HG03575 (cell line): ENCODE results near the gene NIT2.

ENCODE experiments used
- ATAC-seq: cut with Tn5 transposase; IDR thresholded peaks from one replicate; pipeline ENCODE4 v1.9.1; 2021; ENCODE audit not compliant: unreplicated experiment, insufficient number of reproducible peaks, low FRiP score; ENCODE audit errors: extremely low read depth

NIT2 gene

GRCh38 chr3:100384733-100385525 is 50.4 kb downstream of the NIT2 start:
- no peak for ATAC-seq

GRCh38 chr3:100386437-100387074 is 52.0 kb downstream of the NIT2 start:
- no peak for ATAC-seq

DNA sequence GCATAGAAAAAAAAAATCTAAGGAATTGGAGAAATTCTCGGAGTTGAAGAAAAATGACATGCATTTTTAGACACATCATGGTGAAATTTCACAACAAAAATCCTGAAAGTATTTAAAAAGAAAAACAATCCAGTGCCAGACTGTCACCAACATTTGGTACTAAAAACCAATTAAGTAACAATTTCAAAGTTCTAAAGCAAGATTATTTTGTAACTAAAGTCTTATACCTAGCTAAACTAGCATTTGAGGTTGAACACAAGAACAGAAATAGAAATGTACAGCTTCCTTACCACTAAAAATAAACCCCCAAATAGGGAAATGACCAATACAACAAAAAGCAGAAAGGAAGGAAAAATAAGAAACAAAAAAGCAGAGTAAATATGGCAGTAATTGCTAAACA is 54.5 kb downstream of the NIT2 start:
- no peak for ATAC-seq

DNA sequence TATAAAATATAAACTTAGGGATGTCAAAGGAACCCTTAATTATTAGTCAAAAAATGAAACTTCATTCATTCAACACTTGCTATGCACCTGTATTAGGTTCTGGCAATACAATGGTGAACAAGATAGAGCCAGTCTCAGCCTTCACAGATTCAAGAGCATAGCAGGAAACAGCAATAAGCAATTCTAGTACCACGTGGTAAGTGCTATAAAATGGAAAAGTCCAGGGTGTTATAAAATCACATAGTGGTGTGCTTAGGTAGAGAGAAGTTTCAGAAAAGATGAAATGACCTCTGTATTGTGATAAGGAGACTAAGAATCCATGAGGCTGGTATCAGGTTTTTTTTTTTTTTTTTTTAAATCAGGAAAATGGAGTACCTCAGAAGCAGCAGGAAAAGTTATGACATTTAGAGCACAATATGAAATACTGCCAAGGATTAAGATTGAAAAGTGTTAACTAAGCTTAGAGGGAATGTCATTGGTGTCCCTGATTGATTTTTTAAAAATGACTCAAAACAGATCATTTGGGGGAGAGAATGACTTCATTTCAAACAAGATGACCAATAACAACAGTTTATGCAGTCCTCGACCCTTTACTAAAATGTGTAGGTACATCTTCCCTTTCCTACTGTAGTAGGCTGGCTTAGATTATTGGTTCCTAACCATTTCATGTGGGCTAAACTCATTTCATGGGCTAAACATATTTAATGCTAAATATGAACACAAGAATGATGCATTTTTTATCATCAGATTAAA is 61.3 kb downstream of the NIT2 start:
- no peak for ATAC-seq

DNA sequence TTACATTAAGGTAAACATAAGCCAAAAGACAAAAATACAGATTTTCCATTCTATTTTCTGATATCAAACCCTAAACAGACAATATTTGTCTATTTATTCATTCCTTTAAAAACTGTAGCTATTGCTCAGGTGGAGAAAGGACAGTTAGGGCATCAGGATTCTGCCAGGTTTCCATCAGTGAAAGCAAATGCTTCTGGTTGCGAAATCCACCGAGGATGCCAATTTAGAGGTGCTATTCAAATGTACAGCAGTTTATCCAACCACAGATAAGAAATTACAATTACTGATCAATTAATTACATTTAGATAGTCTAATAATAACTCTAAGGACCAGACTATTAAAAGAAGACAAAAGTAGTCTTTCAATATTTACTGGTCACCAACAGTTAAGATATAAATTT is 62.4 kb downstream of the NIT2 start:
- ATAC-seq = no peak

DNA sequence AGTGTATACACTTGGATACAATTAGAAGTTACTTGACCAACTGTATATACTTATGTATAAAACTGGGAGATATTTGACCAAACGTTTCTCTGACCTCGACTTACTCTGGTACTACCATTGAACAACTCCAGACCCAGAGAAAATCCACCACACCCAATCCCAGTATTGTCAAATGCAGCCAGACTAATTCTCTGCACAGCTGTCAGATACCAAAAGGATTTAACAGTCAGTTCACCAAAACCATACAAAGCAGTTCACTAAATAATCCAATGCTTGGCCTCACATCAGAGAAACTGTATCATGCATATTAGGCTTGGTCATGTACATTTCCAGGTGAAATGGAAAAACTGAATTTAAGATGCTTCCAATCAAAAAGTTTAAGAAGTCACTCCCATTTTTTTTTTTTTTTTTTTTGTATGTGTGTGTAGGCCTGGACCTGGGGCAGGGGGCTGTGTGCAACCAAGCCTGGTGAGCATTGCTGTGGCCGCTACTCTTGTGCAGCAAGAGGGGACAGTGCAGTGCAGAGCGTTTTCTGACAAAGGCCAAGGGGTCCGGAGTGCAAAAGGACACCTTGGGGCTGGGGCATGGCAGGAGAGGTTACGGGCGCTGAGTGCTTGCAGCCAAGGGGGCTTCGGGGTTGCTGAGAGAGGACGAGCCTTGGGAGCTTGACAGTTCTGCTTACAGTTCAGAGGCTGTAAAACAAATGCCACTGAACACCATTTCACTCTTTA is 64.9 kb downstream of the NIT2 start:
- ATAC-seq = no peak

DNA sequence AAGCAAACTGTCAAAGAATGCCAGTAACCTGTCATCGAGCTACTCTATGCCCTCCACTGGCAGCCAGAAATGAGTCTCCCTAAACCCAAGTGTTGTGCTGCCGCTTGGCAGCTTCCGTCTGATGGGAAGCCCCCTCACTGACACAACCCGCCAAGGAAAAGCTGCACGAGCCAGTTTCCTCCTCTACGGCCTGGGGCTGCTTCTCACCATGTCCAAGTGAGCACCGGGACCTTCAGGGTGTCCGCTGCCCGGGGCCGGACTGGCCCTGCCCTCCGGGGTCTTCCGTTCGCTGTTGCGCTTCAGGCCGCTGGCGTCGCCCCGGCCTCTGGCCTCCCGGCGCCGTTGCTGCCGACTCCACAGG is 65.8 kb downstream of the NIT2 start:
- no peak for ATAC-seq

- ATAC-seq = peak; percentile 66
These were observed 66.5 kb downstream of the NIT2 start, which contains the start of the genes LNP1 and TOMM70 for GRCh38 chr3:100400780-100401673. Gene LNP1, plus strand, starts transcription at chr3:100401539. Its CDS starts 28,191 bp downstream, at chr3:100429730. Gene TOMM70, minus strand, starts transcription at chr3:100401089. Its CDS starts 140 bp downstream, at chr3:100400949.

DNA sequence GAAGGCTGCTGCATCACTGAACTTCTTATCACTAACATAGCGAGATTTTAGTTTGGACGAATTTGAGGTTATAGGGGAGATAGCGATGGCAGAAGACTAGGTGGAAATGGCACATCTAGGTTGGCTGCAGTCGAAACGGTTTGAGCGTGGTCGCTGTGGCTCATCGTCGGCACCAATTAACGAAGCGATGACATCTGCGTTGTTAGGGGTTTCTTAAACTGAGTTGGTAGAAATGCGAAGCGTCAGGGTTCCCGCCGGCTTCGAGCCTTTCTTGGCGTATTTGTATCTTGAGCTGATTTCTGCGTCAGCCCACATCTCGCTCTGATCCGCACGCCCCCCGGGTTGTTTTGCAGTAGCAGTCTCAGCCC is 67.1 kb downstream of the NIT2 start:
- peak; percentile 14 for ATAC-seq

GRCh38 chr3:100402256-100402655 is 67.7 kb downstream of the NIT2 start:
- ATAC-seq = no peak

GRCh38 chr3:100402891-100403290 is 68.3 kb downstream of the NIT2 start:
- ATAC-seq = no peak

DNA sequence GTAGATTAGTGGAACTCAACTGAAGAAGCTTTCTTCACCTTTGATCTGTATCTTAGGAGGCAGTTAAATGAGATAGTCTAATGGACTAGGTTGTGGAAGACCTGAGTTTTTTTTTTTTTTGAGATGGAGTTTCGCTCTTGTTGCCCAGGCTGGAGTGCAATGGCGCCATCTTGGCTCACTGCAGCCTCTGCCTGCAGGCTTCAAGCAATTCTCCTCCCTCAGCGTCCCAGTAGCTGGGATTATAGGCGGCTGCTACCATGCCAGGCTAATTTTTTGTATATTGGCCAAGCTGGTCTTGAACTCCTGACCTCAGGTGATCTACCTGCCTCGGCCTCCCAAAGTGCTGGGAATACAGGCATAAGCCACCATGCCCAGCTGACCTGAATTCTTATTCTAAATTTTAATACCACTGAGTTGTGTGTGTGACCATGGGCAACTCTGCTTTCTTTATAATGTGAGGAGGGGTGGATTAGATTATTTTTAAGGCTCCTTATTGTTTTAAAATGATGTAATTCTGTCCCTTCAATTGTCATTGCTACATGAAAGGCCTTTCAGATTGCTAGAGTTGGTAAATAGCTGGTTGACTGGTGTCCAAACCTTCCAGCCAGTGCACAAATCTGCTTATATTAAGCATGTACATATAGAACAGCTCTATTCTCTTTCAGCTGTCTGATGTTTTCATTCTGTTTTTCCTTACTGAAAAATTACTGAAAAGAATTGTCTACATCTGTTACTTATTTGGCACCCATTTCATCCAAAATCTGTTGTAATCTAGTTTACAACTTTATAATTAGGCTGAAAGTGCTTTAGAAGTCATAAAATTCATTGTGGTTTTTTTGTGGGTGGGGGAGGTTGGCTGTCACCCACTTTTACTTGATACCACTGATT is 69.0 kb downstream of the NIT2 start:
- ATAC-seq = no peak

GRCh38 chr3:100404250-100404548 is 69.6 kb downstream of the NIT2 start:
- ATAC-seq = no peak

DNA sequence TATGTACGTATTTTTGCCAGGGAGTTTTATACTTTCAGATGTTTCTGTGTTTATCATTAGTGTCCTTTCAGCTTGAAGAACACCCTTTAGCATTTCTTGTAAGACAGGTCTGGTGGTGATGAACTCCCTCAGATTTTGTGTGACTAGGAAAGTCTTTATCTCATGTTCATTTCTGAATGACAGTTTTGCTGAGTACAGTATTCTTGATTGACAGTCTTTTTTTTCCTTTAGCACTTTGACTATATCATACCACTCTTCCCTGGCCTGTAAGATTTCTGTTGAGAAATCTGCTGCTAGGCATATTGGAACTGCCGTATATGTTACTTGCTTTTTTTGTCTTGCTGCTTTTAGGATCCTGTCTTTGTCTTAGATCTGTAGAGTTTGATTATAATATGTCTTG is 72.6 kb downstream of the NIT2 start:
- ATAC-seq = no peak

GRCh38 chr3:100407977-100408532 is 73.5 kb downstream of the NIT2 start:
- ATAC-seq = no peak
